Measurements from ENCODE around the gene ENC1. TPM values are rescaled to one million over a fixed set of nuclear protein-coding genes. Genes with fewer than 3 reads are reported as not detected.

Gene ENC1
- total and polyA plus RNA-seq, 2 of the 8 experiments (the other 6 are each of a cell fraction or from before 2014, with no cell fraction given) = 5.5 to 13.2 TPM

DNA sequence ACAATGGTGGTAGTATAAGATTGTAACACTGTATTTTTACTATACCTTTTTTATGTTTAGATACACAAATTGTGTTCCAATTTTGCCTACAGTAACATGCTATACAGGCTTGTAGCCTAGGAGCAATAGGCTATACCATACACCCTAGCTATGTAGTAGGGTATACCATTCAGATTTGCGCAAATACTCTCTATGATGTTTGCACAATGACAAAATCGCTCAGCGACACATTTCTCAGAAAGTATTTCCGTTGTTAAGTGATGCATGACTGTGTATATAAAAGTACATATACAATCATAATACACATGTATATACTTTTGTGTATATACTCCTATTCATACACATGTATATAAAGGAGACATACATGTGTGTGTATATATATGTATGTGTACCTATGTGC, 34.8 kb downstream of the ENC1 start (continued):
- TF ChIP-seq POU5F1 (IDR thresholded peaks at IDR 0.05; ENCODE audit: low read depth, low read length) (no peak), BACH1 (IDR thresholded peaks at IDR 0.05; ENCODE audit: low read length) (no peak), USF2 (IDR thresholded peaks at IDR 0.05; ENCODE audit: low read length) (no peak), CEBPB (IDR thresholded peaks at IDR 0.05; ENCODE audit: low read depth, low read length) (no peak), JUND (IDR thresholded peaks at IDR 0.05; ENCODE audit: low read length) (no peak), CBX5 (IDR thresholded peaks at IDR 0.05; ENCODE audit: low read depth, low read length) (no peak), KDM5A (IDR thresholded peaks at IDR 0.05; ENCODE audit: low read length) (no peak)
